NCI-H748 (cell line): Measurements from ENCODE around the gene NOS1.

Experiments
- DNase-seq: peaks from one replicate; lab custom pipeline; 2025; ENCODE audit not compliant: unreplicated experiment; lab: John Stamatoyannopoulos, UW

Gene NOS1

GRCh38 chr12:117180758-117181467 lies 180.5 kb downstream of the NOS1 start:
- no peak for DNase-seq

GRCh38 chr12:117178745-117179144 lies 182.7 kb downstream of the NOS1 start:
- DNase-seq = no peak

- DNase-seq = no peak
These were observed 183.1 kb downstream of the NOS1 start for GRCh38 chr12:117178301-117178700.

GRCh38 chr12:117172168-117172567 lies 189.3 kb downstream of the NOS1 start:
- no peak for DNase-seq

- no peak for DNase-seq
These were observed 189.8 kb downstream of the NOS1 start for GRCh38 chr12:117171499-117172162.

- no peak for DNase-seq
These were observed 191.9 kb downstream of the NOS1 start for GRCh38 chr12:117169548-117169947.

GRCh38 chr12:117168976-117169375 lies 192.4 kb downstream of the NOS1 start:
- DNase-seq = no peak

GRCh38 chr12:117167769-117168168 lies 193.7 kb downstream of the NOS1 start:
- no peak for DNase-seq

- DNase-seq = no peak
These were observed 195.3 kb downstream of the NOS1 start for GRCh38 chr12:117166107-117166506.

- DNase-seq = no peak
These were observed 196.1 kb downstream of the NOS1 start for GRCh38 chr12:117165342-117165741.

GRCh38 chr12:117162633-117163032 lies 198.8 kb downstream of the NOS1 start:
- no peak for DNase-seq

GRCh38 chr12:117162167-117162539 lies 199.3 kb downstream of the NOS1 start:
- DNase-seq = no peak

- DNase-seq = no peak
These were observed 199.8 kb downstream of the NOS1 start for GRCh38 chr12:117161460-117162166.

- DNase-seq = no peak
These were observed 201.8 kb downstream of the NOS1 start for GRCh38 chr12:117159674-117160073.

- DNase-seq = no peak
These were observed 202.4 kb downstream of the NOS1 start for GRCh38 chr12:117158911-117159553.
